Measurements from ENCODE around the gene HS6ST3.

Gene HS6ST3

DNA sequence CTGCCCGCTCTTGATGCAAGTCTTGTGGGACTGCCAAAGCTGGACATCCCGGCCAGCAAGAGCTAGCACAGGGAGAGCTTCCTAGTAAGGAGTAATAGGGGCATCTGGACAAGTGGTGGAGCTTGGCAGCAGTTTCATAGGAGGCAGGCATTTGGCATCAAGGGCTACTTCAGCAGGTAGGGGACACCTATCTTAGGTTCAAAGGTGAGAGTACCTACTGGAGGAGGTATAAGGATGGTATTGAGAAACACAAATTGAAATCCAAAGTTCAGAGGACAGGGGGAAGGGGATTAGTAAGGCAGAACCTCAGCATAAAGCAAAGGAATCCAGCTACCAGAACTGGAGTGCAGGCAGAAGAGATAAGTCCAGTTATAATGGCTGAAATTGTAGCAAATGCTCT lies 462.7 kb downstream of the HS6ST3 start:
- no peak for DNase-seq

DNA sequence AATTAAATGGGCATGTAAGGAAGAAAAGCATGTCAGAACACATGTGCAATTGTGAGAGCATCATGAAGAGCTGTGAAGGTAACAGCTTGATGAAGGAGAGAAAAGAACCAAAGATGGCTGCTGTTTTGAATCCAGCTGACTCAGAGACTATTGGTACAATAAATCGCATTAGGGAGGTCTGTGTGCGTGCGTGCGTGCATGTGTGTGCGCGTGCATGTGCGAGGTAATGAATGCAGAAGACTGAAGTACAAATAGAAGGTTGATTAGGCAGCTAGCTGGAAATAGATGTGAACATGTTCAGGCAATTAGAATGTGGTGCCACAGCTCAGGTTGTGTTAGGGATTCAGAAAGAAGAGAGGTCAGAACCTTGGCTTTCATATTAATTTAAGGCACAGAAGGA lies 463.9 kb downstream of the HS6ST3 start:
- no peak for DNase-seq

DNA sequence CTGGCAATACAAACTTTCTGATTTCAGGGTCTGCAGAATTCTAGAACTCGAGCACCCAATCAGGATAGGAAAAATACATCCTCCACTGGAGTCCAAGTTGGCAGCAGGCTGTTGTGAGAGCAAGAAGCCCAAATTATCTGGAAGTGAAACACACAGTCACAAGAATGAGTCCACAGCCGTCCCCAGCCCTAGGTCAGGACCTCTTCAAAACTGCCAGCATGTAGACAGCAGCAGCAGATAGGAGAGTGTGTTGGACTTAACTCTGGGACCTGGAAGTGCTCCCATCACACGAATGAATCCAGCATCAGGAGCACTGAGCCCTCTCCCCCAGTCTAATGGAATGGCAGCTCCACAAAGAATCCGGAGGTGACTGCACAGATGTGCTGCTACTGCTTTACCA lies 483.7 kb downstream of the HS6ST3 start:
- DNase-seq: no peak

DNA sequence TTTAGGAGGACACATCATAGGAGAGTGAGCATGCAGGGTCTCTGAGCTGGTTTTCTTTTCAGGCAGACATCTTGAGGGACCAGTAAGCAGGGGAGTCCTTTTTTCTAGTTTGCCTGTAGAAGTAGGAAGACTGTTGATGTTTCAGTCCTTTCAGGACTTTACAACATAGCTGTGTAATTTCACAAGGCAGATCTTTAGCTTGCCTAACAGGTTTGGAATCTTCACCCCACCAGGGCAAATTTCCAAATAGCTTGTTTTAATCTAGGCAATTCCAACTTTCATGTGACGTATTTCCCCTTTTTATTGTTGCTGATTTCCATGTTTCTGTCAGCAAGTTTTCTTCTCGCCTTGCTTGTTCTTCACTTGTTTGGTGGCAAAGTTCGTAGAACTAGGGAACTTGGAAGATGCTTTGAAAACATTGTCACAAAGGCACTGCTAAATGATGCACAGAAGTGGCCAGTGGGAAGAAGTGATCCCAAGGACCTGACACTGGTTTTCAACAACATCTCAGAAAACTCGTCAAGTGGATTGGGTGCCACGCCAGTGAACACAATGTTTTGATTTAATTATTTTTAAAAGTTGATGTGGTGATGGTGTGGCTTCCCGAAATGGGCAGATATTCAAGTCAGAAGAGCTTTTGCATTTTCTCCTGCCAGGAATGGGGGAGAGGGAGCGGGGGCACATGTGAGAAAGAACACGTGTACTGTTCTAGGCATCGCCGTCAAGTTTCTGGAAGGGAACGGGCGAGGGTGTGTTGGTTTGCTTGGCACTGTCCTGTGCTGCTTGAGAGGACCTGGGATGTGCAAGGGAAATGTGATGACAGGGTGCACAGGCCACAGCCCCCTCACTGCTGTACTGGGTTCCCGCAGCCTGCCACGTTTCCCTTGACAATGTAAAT lies 485.8 kb downstream of the HS6ST3 start:
- no peak for DNase-seq

DNA sequence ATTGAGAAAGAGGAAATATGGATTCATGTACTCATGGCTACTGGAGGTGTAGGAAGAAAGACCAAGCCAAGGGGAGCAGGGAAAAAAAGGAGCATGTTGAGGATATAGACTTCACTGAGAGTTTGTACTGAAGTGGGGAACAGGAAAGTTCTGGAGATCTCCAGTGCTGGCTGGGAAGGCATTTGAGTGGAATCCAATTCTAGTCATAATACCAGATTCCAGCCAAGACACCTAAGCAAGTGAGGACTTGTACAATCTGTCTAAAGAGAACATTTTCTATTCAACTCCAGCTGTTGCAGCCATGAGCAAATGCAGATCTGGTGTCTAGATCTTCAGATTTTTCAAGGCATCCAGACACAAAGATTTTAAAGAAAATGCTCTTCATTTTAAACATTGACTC lies 491.8 kb downstream of the HS6ST3 start:
- no peak for DNase-seq

DNA sequence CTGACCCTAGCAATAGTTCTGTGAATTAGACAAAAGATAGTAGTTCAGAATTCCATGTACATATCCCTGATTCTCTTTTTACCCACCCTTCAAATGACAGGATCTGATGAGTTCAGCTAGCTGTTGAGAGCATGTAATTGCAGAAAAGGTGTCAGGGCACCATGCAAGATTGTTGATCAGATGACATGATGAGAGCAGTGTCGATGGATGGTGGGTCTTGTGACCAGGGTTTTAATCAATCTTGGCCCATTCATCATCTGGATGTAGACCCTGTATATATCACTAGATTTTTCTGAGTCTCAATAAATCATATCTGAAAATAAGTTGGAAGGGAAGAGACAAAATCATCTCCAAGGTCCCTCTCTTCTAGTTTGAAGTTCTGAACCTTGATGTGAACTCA lies 525.3 kb downstream of the HS6ST3 start:
- DNase-seq: no peak

DNA sequence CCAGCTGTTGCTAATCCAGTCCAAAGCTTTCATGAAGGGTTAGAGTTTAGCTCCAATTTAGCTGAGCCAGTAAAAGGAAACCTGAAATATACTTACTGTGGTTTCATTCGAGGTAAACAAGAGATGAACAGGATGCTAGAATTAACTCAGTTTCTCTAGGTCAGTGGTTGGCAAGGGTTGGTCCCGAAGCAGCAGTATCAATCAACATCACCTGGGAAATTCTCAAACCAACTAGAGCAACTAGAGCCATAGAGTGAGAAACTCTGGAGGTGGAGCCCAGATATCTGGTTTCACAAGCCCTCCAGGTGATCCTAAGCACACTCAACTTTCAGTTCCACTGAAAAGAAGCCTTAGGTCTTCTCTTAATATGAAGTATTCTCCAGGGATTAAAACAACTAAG lies 527.6 kb downstream of the HS6ST3 start:
- no peak for DNase-seq

DNA sequence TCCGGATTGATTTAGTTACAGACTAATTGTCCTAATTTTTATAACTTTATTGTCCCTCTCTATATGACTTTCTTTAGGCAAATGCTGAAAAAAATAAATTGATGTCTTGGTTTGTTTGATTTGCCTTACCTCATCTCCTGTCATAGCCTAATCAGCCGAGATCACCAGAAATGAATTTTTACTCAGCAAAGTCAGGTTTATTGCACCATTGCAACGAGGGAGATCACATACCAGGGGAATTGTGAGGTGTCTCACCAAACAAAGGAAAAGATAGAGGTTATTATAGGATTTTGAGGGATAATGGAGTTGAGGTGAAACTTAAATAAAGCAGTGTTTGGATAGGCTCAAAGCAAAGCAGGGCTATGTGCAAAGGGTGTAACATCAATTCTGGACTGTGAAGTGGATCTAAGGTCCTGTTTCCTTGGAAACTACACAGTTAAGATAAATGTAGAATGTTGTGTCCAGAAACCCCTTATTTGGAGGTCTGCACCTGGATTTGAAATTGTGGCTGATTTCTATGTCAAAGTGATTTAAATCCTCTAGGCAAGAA lies 531.8 kb downstream of the HS6ST3 start:
- DNase-seq: no peak

DNA sequence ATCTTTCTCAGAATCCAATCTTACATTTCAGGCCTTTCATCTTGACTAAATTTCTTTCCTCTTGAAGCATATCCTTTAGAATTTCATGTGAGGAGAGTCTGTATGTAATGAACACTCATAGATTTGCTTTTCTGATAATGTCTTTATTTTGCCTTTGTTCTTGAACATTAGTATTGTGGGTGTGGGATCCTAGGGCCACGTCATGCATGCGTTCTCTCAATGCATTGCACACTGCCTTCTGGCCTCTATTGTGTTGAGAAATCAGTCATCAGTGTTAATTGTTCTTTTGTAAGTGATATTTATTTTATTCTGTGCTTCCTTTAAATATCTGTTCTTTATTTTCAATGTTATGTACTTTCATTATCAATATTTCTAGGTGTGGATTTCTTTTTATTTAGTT lies 539.4 kb downstream of the HS6ST3 start:
- DNase-seq: no peak

DNA sequence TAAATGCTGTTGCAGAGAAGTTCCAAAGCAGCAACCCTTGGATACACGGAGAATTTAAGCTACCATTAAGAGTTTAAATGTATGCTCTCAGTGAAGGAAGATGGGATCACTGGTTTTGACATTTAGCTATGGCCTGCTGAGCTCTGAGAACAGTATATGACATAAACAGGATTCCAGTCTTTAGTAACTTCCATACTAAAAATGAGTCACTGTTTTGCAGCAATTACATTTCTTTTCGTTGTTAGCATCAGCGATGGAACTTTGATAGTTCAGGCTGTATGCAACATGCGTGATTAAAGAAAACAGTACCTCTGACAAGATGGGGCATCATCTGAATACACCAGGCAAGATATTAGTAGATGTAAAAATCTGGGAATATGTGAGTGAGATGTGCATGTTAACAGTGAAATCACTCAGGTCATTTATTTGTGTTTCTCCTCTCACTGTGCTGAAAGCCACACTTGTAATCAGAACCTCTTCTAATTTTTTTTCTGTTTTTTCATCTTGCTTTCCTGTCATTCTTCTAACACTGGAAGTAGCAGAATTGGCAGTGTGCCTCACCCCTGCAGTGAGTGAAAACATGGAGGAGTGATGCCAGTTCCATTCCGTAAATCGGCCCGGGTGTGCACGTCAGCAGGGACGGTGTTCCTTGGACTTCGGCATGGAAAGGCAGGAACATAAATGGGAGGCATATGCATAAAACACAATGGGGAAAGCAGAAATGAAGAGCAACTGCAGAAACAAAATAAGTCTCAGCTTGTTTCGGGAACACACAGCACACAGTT lies 542.8 kb downstream of the HS6ST3 start:
- DNase-seq: no peak

DNA sequence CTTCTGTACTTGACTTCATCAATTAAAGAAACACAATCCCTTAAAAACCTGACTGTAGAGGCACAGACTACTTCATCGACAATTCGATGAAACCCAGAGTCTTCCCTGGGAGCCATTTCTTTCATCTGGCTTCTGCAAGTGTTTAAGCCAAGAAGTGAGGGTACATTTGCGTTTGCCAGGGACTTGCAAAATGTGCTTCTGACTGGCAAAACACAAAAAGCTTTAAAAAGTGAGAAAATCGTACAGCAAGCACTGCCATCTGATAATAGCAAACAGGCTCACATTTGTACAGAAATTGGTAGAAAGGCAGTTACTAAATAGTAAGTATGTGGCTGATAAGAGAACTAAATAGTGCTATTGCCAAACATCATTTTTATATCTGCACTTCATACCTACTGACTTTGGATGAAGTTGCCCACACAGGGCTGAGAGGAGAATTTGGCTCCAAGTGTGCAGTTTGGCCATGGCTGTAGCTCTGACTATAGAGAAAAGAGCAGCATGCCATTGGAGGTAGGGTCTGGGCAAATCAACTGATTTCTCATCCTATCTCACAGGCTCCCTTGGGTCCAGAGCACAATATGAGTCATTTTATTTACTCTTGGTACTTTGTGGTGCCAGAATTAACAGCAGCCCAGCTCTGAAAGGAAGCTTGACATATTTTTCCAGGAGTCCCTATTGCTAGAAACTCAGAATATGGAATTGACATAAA lies 546.2 kb downstream of the HS6ST3 start:
- no peak for DNase-seq

DNA sequence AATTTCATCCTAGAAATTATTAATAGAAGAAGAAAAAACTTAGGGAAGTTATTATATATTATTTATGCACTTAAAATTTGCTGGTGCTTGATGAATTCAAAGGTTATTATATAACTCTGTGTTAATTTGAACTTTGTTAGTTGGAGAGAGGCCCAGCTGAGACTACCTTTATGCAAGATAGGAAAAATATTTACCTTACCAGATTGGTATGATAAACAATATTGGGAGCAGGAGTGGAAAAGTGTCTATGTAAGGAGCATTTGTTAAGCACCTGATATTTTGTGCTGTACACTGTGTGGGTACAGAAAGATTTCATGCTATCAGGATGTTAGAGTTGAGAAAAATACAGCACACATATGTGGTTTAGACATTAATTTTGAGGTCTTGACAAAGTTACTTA lies 547.1 kb downstream of the HS6ST3 start:
- DNase-seq: no peak

DNA sequence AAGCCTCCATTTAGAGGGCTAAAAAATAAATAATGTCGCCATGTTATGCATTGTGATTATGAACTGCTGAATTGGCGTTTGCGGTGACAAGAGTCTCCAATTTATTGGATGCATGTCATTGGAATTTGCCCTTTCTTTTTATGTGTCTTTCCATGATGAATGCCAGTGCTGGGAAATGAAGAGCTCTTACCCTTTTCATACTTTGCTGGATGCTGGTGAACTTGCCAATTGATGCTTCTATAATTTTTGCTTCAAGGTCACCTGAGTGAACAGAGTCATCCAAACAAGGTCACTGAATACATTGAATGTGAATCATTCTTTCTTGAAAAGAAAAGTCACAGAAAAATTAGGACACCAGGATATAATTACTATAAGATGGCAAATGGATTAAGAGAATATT lies 556.2 kb downstream of the HS6ST3 start:
- DNase-seq: no peak

DNA sequence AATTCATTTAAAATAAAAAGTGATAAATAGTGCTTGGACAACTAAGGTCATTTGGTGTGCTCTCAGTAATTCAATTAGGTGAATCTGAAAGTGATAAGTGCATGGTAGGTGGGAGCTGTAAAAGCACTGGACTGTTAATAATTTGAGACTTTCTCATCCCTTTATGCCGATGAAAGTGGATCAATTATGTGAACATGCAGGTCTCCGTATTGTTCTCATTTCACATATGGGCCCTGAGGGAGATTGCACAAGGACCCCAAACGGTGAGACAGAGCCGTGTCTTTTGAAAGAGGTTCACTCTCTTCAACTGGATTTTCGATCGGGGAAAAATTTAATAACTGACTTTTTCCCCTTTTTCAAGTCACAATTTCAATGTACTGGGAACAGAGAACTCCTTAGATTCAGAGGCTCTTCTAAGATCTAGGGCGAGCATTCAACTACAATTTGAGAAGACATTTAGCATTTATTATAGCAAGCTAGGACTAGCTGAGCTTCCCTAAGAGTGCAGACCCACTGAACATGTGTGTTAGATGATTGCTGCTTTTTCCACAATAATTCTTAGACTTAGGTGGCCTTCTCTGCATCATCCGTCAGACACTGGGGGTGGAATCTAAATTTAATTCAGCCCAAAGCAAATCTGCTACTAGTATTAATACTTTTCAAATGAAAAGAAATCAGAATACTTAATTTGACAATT lies 556.8 kb downstream of the HS6ST3 start:
- DNase-seq: no peak

DNA sequence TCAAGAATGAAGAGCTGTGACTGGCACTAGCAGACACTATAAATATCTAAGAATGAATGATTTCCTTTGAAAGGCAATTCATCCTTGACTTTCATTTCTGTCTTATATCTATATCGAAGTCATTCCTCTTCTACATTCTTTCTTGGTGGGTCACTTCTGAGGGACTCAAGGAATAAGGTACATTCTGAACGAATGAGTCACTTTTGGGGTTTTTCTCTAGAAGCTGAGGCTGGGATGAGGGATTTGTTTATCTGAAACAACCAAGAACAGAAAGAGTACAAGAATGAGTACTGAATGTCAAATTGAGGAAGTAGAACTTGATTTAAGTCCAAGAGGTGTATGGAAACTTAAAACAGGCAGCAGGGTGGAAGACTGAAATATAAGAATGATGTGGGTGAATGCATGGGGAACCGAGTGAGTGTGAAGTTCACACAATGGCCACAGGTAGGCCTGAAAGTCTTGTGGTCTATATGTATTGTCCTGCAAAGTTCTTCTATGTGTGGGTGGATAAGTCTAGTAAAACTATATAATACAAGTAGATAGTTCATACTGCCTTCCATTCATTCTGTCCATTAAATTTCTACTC lies 560.5 kb downstream of the HS6ST3 start:
- DNase-seq: no peak

DNA sequence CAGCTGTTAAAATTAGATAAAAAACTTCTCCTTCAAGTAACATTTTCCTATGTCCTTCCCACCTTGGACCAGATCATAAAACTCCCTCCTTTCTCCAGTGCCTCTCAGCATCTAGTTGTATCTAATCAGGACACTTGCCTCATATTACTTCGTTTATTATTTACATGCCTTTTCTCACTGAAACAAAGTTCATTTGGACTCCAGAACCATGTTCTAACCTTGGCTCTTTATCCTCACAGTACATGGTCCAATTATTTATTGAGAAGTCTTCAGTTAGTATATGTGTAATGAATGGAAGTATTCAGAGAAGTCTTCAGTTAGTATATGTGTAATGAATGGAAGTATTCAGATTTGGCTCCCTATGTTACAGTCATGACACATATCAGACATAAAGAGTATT lies 561.7 kb downstream of the HS6ST3 start:
- DNase-seq: no peak

DNA sequence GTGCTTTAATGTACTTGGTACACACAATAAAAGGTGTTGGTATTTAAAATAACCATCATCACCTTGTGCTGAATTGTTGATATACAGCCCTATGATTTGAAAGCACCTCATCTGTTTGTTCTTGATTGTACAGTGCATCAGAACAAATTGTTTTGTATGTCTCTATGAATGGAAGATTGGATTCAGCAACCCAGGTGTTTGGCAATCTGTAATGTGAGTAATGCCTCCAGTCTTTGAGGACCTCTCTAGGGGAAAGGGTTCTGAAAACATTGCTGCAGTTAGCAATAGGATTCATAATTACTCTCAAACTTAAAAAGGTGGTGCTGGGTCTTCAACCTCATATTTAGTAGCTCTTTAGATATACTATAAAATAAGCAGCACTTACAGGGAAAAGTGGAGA lies 562.6 kb downstream of the HS6ST3 start:
- DNase-seq: no peak

DNA sequence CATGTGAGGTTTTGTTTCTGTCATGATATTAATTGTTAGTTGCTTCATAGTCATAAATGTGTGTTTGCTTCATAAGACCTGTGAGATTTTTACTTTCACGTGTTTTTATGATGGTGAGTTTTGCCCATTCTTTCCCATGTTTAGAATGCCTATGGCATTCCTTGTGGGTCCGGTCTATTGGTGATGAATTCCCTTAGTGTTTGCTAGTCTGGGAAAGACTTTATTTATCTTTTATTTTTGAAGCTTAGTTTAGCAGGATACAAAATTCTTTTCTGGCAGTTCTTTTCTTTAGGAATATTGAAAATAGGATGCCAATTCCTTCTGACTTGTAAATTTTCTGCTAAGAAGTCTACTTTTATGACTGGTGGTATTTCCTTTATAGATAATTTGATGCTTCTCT lies 571.7 kb downstream of the HS6ST3 start:
- DNase-seq: no peak

DNA sequence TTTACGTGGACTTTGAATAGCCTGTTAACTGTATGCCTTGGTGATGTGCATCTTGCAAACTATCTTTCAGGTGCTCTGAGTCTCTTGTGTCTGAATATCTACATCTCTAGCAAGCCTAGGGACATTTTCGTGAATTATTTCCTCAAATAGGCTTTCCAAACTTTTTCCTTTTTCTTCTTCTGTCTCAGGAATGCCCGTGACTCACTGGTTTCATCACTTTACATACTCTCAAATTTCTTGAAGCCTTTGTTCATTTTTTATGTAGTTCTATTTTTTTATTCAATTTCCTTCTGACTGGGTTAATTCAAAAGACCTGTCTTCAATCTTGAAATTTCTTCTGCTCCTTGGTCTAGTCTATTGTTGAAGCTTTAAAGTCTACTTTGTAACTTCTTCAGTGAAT lies 572.1 kb downstream of the HS6ST3 start:
- no peak for DNase-seq

DNA sequence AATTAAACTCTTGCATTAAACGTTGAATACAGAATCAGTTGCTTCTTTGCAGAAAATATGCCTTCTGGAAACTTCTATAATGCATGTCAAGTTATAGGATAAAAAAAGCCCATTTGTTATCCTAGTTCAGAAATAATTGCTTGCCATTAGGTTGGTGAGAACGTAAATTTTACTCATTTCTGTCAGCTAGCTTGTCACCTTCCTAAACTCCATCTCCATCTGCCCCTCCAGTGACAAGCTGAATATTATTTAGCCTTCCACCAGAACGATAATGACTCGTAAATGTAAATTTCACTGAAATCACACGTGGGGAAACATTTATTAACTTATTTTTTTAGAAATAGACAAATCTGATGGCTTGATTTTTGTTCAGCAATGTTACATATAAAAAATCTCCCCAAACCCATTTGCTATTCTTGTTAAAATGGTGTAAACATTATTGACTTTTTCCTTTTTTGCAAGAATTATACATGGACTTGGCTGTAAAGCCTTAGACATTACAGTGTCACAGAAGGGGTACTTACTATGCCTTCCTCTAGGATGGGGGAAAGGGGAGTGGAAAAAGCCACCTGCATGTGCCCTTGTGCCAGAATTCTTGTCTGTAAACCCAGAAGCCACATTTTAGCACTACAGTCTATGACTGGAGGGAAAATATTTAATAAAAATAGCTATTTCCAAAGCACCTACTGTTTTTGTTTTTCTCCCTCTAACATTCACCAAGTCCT lies 577.5 kb downstream of the HS6ST3 start:
- DNase-seq: no peak

DNA sequence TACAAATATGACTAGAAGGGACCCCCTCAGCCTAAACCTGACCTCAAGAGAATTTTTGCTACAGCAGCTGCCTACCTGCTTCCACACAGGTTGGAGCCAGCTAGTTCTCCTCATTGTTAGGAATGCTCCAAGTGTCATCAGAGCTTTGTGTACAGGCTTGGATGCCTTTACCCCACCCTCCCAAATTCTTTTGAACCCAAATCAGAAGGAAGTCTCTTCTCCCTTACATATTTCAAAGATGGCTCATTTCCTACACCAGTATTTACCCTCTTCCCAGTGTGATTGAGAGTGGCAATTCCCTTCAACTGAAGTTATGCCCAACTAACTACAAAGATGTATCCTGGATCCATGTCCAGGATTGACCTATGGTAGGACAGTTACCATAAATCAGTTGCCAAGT lies 581.2 kb downstream of the HS6ST3 start:
- DNase-seq: no peak

DNA sequence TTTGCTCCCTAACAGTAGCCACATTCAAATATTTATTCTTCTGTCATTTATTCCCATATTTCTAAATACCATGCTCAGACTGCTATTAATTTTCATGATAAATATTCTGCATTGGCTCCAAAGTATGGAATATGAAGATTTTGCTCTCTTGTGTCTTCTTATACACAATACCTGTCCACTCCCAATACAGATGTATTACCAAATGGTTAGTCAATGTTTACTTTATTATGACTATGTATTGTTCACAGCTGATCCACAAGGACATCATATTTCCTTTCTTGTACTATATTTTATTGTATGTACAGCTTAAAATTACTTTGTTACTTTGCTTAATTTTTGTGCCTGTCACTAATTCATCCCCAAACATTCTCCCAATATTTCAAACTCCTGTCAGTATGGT lies 582.1 kb downstream of the HS6ST3 start:
- no peak for DNase-seq

Measured in NCI-H524 treated with DMSO at 0.1 percent for 48 hours (cell line).